HCT116 (cell line): ENCODE results near the gene ATP2B1.

Source experiments
- CEBPB ChIP-seq: IDR thresholded peaks from 2 replicates; pipeline ENCODE4 v1.6.1; 2012; ENCODE audit warnings: low read depth
- CTCF ChIP-seq, 3 experiments: fragments of 200-600 bp in 1 of 3; sonication (generic) in 1 of 3; IDR thresholded peaks in 2 of 3; conservative IDR thresholded peaks in 1 of 3; 2 replicates each; pipeline ENCODE4 v1.5.1; 2012 to 2017; ENCODE audit warnings: low read depth in 2 of 3, low read length in 2 of 3, antibody characterized with exemption in 1 of 3, borderline replicate concordance in 1 of 3, control low read depth in 1 of 3, mild to moderate bottlenecking in 1 of 3, mixed read lengths in 1 of 3, mixed run types in 1 of 3, moderate library complexity in 1 of 3; ENCODE audit not compliant: insufficient read depth in 1 of 3
- ELF1 ChIP-seq: IDR thresholded peaks from 2 replicates; pipeline ENCODE4 v1.6.1; 2012; ENCODE audit warnings: low read depth, borderline replicate concordance
- EZH2 ChIP-seq: fragments of 200-600 bp; sonication (generic); IDR thresholded peaks from 2 replicates; pipeline ENCODE4 v1.6.1; 2017; ENCODE audit warnings: antibody characterized with exemption, mixed run types
- POLR2A ChIP-seq: IDR thresholded peaks from 2 replicates; pipeline ENCODE4 v1.7.0; 2011; ENCODE audit warnings: borderline replicate concordance; ENCODE audit not compliant: insufficient read depth, insufficient read length; ENCODE audit errors: extremely low read depth
- POLR2AphosphoS5 ChIP-seq: IDR thresholded peaks from 2 replicates; pipeline ENCODE4 v1.6.1; 2011; ENCODE audit warnings: mild to moderate bottlenecking, low read depth, low read length, moderate library complexity
- SIN3A ChIP-seq: IDR thresholded peaks from 2 replicates; pipeline ENCODE4 v1.6.1; 2012; ENCODE audit warnings: low read depth
- SRF ChIP-seq: IDR thresholded peaks from 2 replicates; pipeline ENCODE4 v1.6.1; 2012; ENCODE audit warnings: low read depth

GRCh38 chr12:89538897-89539296 lies 169.7 kb downstream of the ATP2B1 start:
- TF ChIP-seq SRF (no peak), CTCF (IDR thresholded peaks at IDR 0.05 in 2 of 3, conservative IDR thresholded peaks at IDR 0.05 in 1 of 3; ENCODE audit: borderline replicate concordance in 1 of 3, insufficient read depth in 1 of 3, low read depth in 2 of 3, low read length in 2 of 3) (no peak), ELF1 (no peak), POLR2AphosphoS5 (no peak), POLR2A (no peak), SIN3A (no peak), CEBPB (no peak), EZH2 (no peak)
